GM12801 (cell line): Measurements from ENCODE around the gene SEPTIN3.

Experiments
- CTCF ChIP-seq: IDR thresholded peaks from one replicate; pipeline ENCODE4 v1.5.1; 2011; ENCODE audit warnings: control low read depth; ENCODE audit not compliant: insufficient read length; ENCODE audit errors: extremely low read depth

Gene SEPTIN3

GRCh38 chr22:41964112-41964491, 5.1 kb upstream of the SEPTIN3 start:
- TF ChIP-seq CTCF = no peak

- TF ChIP-seq CTCF = no peak
Measured at GRCh38 chr22:41966225-41966606, 3.0 kb upstream of the SEPTIN3 start.

- no peak for TF ChIP-seq CTCF
Measured at GRCh38 chr22:41966607-41967240, 2.5 kb upstream of the SEPTIN3 start.

GRCh38 chr22:41968601-41969000, 642 bp upstream of the SEPTIN3 start:
- TF ChIP-seq CTCF = no peak

- TF ChIP-seq CTCF = no peak
Measured at GRCh38 chr22:41970601-41971000, 1.4 kb downstream of the SEPTIN3 start.

GRCh38 chr22:41971431-41971830, 2.2 kb downstream of the SEPTIN3 start:
- TF ChIP-seq CTCF = no peak

GRCh38 chr22:41974691-41975290, 5.5 kb downstream of the SEPTIN3 start:
- no peak for TF ChIP-seq CTCF
